Measurements from ENCODE around the gene DBH.

Gene DBH

GRCh38 chr9:133686642-133687575 lies 50.7 kb downstream of the DBH start:
- no peak for TF ChIP-seq CTCF (IDR thresholded peaks at IDR 0.05; ENCODE audit: low read depth, low read length)
- no peak overlapping the region for H3K4me3 ChIP-seq (ENCODE audit: low read depth, low read length)

- TF ChIP-seq CTCF (IDR thresholded peaks at IDR 0.05; ENCODE audit: low read depth, low read length), result no peak
- H3K4me3 ChIP-seq (ENCODE audit: low read depth, low read length), result no peak overlapping the region
These were observed 51.9 kb downstream of the DBH start for GRCh38 chr9:133687856-133688761.

- no peak overlapping the region for H3K4me3 ChIP-seq (ENCODE audit: low read depth, low read length)
- no peak for TF ChIP-seq CTCF (IDR thresholded peaks at IDR 0.05; ENCODE audit: low read depth, low read length)
These were observed 53.1 kb downstream of the DBH start for GRCh38 chr9:133689151-133689763.

GRCh38 chr9:133690081-133690561 lies 54.0 kb downstream of the DBH start:
- no peak overlapping the region for H3K4me3 ChIP-seq (ENCODE audit: low read depth, low read length)
- no peak for TF ChIP-seq CTCF (IDR thresholded peaks at IDR 0.05; ENCODE audit: low read depth, low read length)

- H3K4me3 ChIP-seq (ENCODE audit: low read depth, low read length), result no peak overlapping the region
- no peak for TF ChIP-seq CTCF (IDR thresholded peaks at IDR 0.05; ENCODE audit: low read depth, low read length)
These were observed 55.0 kb downstream of the DBH start for GRCh38 chr9:133691191-133691590.

GRCh38 chr9:133691626-133692363 lies 55.6 kb downstream of the DBH start:
- TF ChIP-seq CTCF (IDR thresholded peaks at IDR 0.05; ENCODE audit: low read depth, low read length), result no peak
- H3K4me3 ChIP-seq (ENCODE audit: low read depth, low read length), result no peak overlapping the region

Measured in WI38 (cell line).